ENCODE measurements around the gene RFX8. TPM values are rescaled to one million over a fixed set of nuclear protein-coding genes. Genes with fewer than 3 reads are reported as not detected.

RFX8 gene
- total RNA-seq, 2 donors from 2014 or later, result 0.97 TPM; not detected in 1

- no peak for TF ChIP-seq POLR2A (IDR thresholded peaks at IDR 0.05)
- TF ChIP-seq POLR2AphosphoS5 (IDR thresholded peaks at IDR 0.05), result no peak
- no peak for TF ChIP-seq CTCF (IDR thresholded peaks at IDR 0.05)
- no peaks in the 10 kb centered on the region for H3K27me3 ChIP-seq (replicated peaks; ENCODE audit: insufficient read depth)
- intact Hi-C loops (cut with DNase I), result loop anchor here (5.0 to 10.0 kb wide), 2 partner anchors 96 to 177 kb away; partner anchors contain the start of gene MAP4K4
- no peaks in the 10 kb centered on the region for H3K4me1 ChIP-seq (replicated peaks)
- no peaks in the 10 kb centered on the region for H3K36me3 ChIP-seq
- H3K9me3 ChIP-seq, result no peaks in the 10 kb centered on the region
- DNase-seq (ENCODE audit: low spot score), result no peak
- H3K27ac ChIP-seq, result no peak overlapping the region
- H3K4me3 ChIP-seq, result no peak overlapping the region
Observed at GRCh38 chr2:101517758-101518271, 42.9 kb upstream of the RFX8 start.

GRCh38 chr2:101516823-101517690 is 42.1 kb upstream of the RFX8 start:
- H3K4me1 ChIP-seq (replicated peaks), result no peaks in the 10 kb centered on the region
- H3K27me3 ChIP-seq (replicated peaks; ENCODE audit: insufficient read depth), result no peaks in the 10 kb centered on the region
- H3K27ac ChIP-seq, result no peak overlapping the region
- TF ChIP-seq CTCF (IDR thresholded peaks at IDR 0.05), result no peak
- no peak for TF ChIP-seq POLR2A (IDR thresholded peaks at IDR 0.05)
- no peak for DNase-seq (ENCODE audit: low spot score)
- intact Hi-C loops (cut with DNase I), result loop anchor here (5.0 to 10.0 kb wide), 2 partner anchors 95 to 178 kb away; partner anchors contain the start of gene MAP4K4
- no peaks in the 10 kb centered on the region for H3K36me3 ChIP-seq
- WGBS, result 69% methylated on average over 8 of the region's 8 CpGs
- H3K9me3 ChIP-seq, result no peaks in the 10 kb centered on the region
- H3K4me3 ChIP-seq, result no peak overlapping the region

GRCh38 chr2:101516349-101516748 is 41.4 kb upstream of the RFX8 start:
- no peak for TF ChIP-seq POLR2A (IDR thresholded peaks at IDR 0.05)
- TF ChIP-seq CTCF (IDR thresholded peaks at IDR 0.05), result no peak
- no peak for TF ChIP-seq POLR2AphosphoS5 (IDR thresholded peaks at IDR 0.05)
- DNase-seq (ENCODE audit: low spot score), result no peak
- H3K9me3 ChIP-seq, result no peaks in the 10 kb centered on the region
- WGBS, result 95% methylated on average over 5 of the region's 5 CpGs
- no peaks in the 10 kb centered on the region for H3K36me3 ChIP-seq
- H3K4me1 ChIP-seq (replicated peaks), result no peaks in the 10 kb centered on the region
- H3K27ac ChIP-seq, result no peak overlapping the region
- H3K27me3 ChIP-seq (replicated peaks; ENCODE audit: insufficient read depth), result no peaks in the 10 kb centered on the region
- H3K4me3 ChIP-seq, result no peak overlapping the region
- intact Hi-C loops (cut with DNase I), result loop anchor here (5.0 to 10.0 kb wide), 2 partner anchors 94 to 178 kb away; partner anchors contain the start of gene MAP4K4

GRCh38 chr2:101515477-101515876 is 40.6 kb upstream of the RFX8 start:
- no peaks in the 10 kb centered on the region for H3K27me3 ChIP-seq (replicated peaks; ENCODE audit: insufficient read depth)
- WGBS, result 46% methylated on average over 5 of the region's 5 CpGs
- H3K27ac ChIP-seq, result no peak overlapping the region
- H3K36me3 ChIP-seq, result no peaks in the 10 kb centered on the region
- H3K4me3 ChIP-seq, result no peak overlapping the region
- TF ChIP-seq CTCF (IDR thresholded peaks at IDR 0.05), result no peak
- TF ChIP-seq POLR2A (IDR thresholded peaks at IDR 0.05), result no peak
- no peak for TF ChIP-seq POLR2AphosphoS5 (IDR thresholded peaks at IDR 0.05)
- intact Hi-C loops (cut with DNase I), result loop anchor here (5.0 to 10.0 kb wide), 2 partner anchors 93 to 179 kb away; partner anchors contain the start of gene MAP4K4
- H3K9me3 ChIP-seq, result no peaks in the 10 kb centered on the region
- DNase-seq (ENCODE audit: low spot score), result no peak
- H3K4me1 ChIP-seq (replicated peaks), result no peaks in the 10 kb centered on the region
